Measurements from ENCODE around the gene NKX2-8. TPM values are rescaled to one million over a fixed set of nuclear protein-coding genes. Genes with fewer than 3 reads are reported as not detected.

Gene NKX2-8
- total RNA-seq, 1 experiment from 2014 or later, result not detected

DNA sequence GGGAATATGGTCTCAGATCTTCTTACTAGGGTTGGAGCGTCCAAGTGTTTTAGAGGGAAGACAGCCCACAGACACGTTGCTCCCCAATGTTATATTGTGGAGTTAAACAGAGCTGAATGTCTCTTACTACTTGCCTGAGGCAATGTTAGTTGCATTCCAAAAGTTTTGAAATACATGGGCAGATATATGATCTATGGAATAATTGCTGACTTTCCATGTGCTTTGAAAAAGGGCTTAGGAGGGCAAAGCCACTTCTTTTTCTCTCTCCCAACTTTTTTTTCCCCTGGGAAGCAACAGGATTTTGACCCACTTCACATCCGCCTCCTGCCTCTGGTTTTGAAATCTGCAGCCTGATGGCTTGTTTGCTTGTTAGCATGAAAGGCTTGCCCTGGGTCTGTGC, 45.6 kb upstream of the NKX2-8 start:
- no peak overlapping the region for H3K27ac ChIP-seq (ENCODE audit: insufficient read length, low read depth, low read length)

More for the DNA sequence above, 45.6 kb upstream of the NKX2-8 start:
- H3K4me3 Mint-ChIP-seq, result no peak overlapping the region
- Histone ChIP-seq H3K27me3 (ENCODE audit: insufficient read depth, low read length) (no peaks in the 10 kb centered on the region), H3T11ph (ENCODE audit: low read length) (no peak overlapping the region), H2BK20ac (ENCODE audit: low read depth, low read length, poor library complexity, severe bottlenecking) (no peak overlapping the region), H3K4me2 (ENCODE audit: insufficient read depth, insufficient read length, low read length) (no peak overlapping the region), H3K4ac (ENCODE audit: low read depth, low read length) (no peak overlapping the region), H3K18ac (ENCODE audit: insufficient read length, low read depth, low read length) (no peak overlapping the region), H3K23me2 (ENCODE audit: insufficient read length, low read depth, low read length, poor library complexity, severe bottlenecking) (no peaks in the 10 kb centered on the region), H4K8ac (replicated peaks; ENCODE audit: insufficient read length, low read depth, low read length) (no peak overlapping the region), H3K14ac (ENCODE audit: insufficient read depth, low read length) (no peak overlapping the region), H2BK12ac (ENCODE audit: insufficient read length, low read depth, low read length) (no peak overlapping the region), H2AFZ (ENCODE audit: low read length) (no peak overlapping the region), H4K20me1 (ENCODE audit: control insufficient read depth, insufficient read depth, insufficient read length) (no peaks in the 10 kb centered on the region), H4K5ac (ENCODE audit: insufficient read length, low read depth, low read length) (no peak overlapping the region), H3K9ac (ENCODE audit: extremely low read depth, insufficient read length, low read length) (no peak overlapping the region), H4K91ac (ENCODE audit: insufficient read length, low read depth, low read length) (no peak overlapping the region), H3K23ac (ENCODE audit: insufficient read length, low read depth, low read length) (no peak overlapping the region), H3K4me1 (ENCODE audit: insufficient read depth, low read length) (no peaks in the 10 kb centered on the region), H3K9me3 (ENCODE audit: control insufficient read depth, low read depth, low read length) (no peaks in the 10 kb centered on the region), H3K56ac (ENCODE audit: insufficient read length, low read depth, low read length) (no peak overlapping the region), H3K79me2 (ENCODE audit: insufficient read depth, low read length) (no peaks in the 10 kb centered on the region), H2BK15ac (ENCODE audit: low read depth, low read length) (no peak overlapping the region), H2BK120ac (ENCODE audit: low read depth, low read length, poor library complexity, severe bottlenecking) (no peak overlapping the region), H2BK5ac (ENCODE audit: insufficient read length, low read length) (no peak overlapping the region), H2AK5ac (ENCODE audit: insufficient read length, low read length) (no peak overlapping the region), H3K79me1 (ENCODE audit: insufficient read depth, low read depth, low read length, poor library complexity, severe bottlenecking) (no peaks in the 10 kb centered on the region)
- H3K36me3 Mint-ChIP-seq (ENCODE audit: insufficient read depth in 1 of 3, low read depth in 3 of 3), result no peaks in the 10 kb centered on the region
- DNase-seq, result no peak
- TF ChIP-seq, protein P1, sequence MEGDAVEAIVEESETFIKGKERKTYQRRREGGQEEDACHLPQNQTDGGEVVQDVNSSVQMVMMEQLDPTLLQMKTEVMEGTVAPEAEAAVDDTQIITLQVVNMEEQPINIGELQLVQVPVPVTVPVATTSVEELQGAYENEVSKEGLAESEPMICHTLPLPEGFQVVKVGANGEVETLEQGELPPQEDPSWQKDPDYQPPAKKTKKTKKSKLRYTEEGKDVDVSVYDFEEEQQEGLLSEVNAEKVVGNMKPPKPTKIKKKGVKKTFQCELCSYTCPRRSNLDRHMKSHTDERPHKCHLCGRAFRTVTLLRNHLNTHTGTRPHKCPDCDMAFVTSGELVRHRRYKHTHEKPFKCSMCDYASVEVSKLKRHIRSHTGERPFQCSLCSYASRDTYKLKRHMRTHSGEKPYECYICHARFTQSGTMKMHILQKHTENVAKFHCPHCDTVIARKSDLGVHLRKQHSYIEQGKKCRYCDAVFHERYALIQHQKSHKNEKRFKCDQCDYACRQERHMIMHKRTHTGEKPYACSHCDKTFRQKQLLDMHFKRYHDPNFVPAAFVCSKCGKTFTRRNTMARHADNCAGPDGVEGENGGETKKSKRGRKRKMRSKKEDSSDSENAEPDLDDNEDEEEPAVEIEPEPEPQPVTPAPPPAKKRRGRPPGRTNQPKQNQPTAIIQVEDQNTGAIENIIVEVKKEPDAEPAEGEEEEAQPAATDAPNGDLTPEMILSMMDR (conservative IDR thresholded peaks at IDR 0.05), result no peak
- H3K4me1 Mint-ChIP-seq, result no peaks in the 10 kb centered on the region
- peaks cover 0 to under 1% of the 10 kb centered on the region in 2 experiments; a peak in 1 of 5 replicates for H3K9me3 Mint-ChIP-seq
- H3K27ac Mint-ChIP-seq, result no peak overlapping the region
- WGBS (ENCODE audit: extremely low coverage, insufficient read length, low lambda C conversion rate), result no CpG with 5 or more reads among the region's 3 CpGs
- peaks cover 39% of the 10 kb centered on the region for H3K27me3 Mint-ChIP-seq (ENCODE audit: low read depth)

All from H9 (cell line).